CD4-positive, alpha-beta T cell (primary cell): Measurements from ENCODE around the gene CD40LG. TPM values are rescaled to one million over a fixed set of nuclear protein-coding genes. Genes with fewer than 3 reads are reported as not detected.
A peak's percentile ranks its signal among the peaks of the same experiment; 100 is the strongest.

Experiments
- ATAC-seq: fragments of 200-7000 bp; cut with Tn5 transposase; one replicate; pipeline ENCODE4 v1.10.0; 2022; ENCODE audit warnings: mild to moderate bottlenecking; ENCODE audit not compliant: poor library complexity
- CTCF ChIA-PET: fragments of 350-600 bp; sonication (Branson Sonifier 250); formaldehyde crosslinking; loops from one replicate; lab custom pipeline; 2021; ENCODE audit warnings: antibody characterized with exemption, inconsistent platforms; lab: Charles Lee
- POLR2A ChIA-PET: fragments of 350-600 bp; sonication (Branson Sonifier 250); formaldehyde crosslinking; loops from one replicate; lab custom pipeline; 2021; ENCODE audit warnings: antibody characterized with exemption, inconsistent platforms; lab: Charles Lee
- DNase-seq, 14 experiments: peaks; one replicate each; pipeline ENCODE4 v3.0.0-alpha.2; 2013 to 2020; ENCODE audit warnings: mixed read lengths in 2 of 14
- H3K27ac ChIP-seq, 2 donors: one replicate each; pipeline versions ENCODE4 v1.5.1 to v1.7.0; 2013; ENCODE audit warnings: low read length in 2 of 2, low read depth in 1 of 2, mild to moderate bottlenecking in 1 of 2
- H3K27me3 ChIP-seq, 2 experiments: 1 replicate in 1 of 2; 2 replicates in 1 of 2; pipeline versions ENCODE4 v1.6.1 to v1.7.0; 2013; ENCODE audit warnings: low read length in 2 of 2, control low read depth in 1 of 2, mild to moderate bottlenecking in 1 of 2, moderate library complexity in 1 of 2; ENCODE audit not compliant: insufficient read depth in 2 of 2, control insufficient read depth in 1 of 2
- H3K36me3 ChIP-seq: one replicate; pipeline ENCODE4 v1.6.1; 2013; ENCODE audit warnings: low read length, control low read depth; ENCODE audit not compliant: insufficient read depth
- H3K4me1 ChIP-seq: one replicate; pipeline ENCODE4 v1.6.1; 2013; ENCODE audit warnings: low read length, control low read depth; ENCODE audit not compliant: insufficient read depth
- H3K4me3 ChIP-seq: one replicate; pipeline ENCODE4 v1.5.1; 2013; ENCODE audit warnings: mild to moderate bottlenecking, low read length, moderate library complexity
- H3K9me3 ChIP-seq, 2 experiments: 1 replicate in 1 of 2; 2 replicates in 1 of 2; pipeline versions ENCODE4 v1.6.1 to v1.7.0; 2013; ENCODE audit warnings: low read length in 2 of 2, mild to moderate bottlenecking in 2 of 2, control low read depth in 1 of 2, moderate library complexity in 1 of 2; ENCODE audit not compliant: control insufficient read depth in 1 of 2, insufficient read depth in 1 of 2
- H3K27ac Mint-ChIP-seq: one replicate; pipeline ENCODE4 v1.8.0; 2020; ENCODE audit warnings: mixed read lengths
- H3K27me3 Mint-ChIP-seq: one replicate; pipeline ENCODE4 v1.8.0; 2021; ENCODE audit warnings: mixed read lengths
- H3K36me3 Mint-ChIP-seq: one replicate; pipeline ENCODE4 v1.8.0; 2021; ENCODE audit warnings: low read depth, mixed read lengths
- H3K4me1 Mint-ChIP-seq: one replicate; pipeline ENCODE4 v1.8.0; 2021; ENCODE audit warnings: low read depth, mixed read lengths
- H3K4me3 Mint-ChIP-seq: one replicate; pipeline ENCODE4 v1.8.0; 2020; ENCODE audit warnings: mild to moderate bottlenecking, mixed read lengths
- H3K9me3 Mint-ChIP-seq: one replicate; pipeline ENCODE4 v1.8.0; 2020; ENCODE audit warnings: mixed read lengths
- intact Hi-C, 2 experiments: fragments of 100-400 bp; cut with DNase I in 1 of 2; cut with micrococcal nuclease in 1 of 2; formaldehyde crosslinking; loops; one replicate each; pipeline versions ENCODE4 v1.15.1 to v1.9.0; 2023 to 2025; cut with DNase I, micrococcal nuclease
- polyA plus RNA-seq, 2 donors: library from polyadenylated mRNA; unstranded; fragments of 120-200 nt; gene quantifications; one replicate each; pipeline ENCODE4 v1.2.1, GENCODE V29; 2013
- total RNA-seq, 174 experiments: library from RNA in 2 of 174; stranded (reverse) in 2 of 174; gene quantifications; one replicate each; pipeline ENCODE4 v1.2.3 and lab custom pipeline; 2021 to 2026
- TF ChIP-seq, protein P1 (sequence below): fragments of 200-600 bp; IDR thresholded peaks from one replicate; pipeline ENCODE4 v1.8.0; 2022; ENCODE audit warnings: antibody characterized with exemption, mild to moderate bottlenecking

Gene CD40LG
- total RNA-seq, result 10 to 100 TPM; 44.7 to 47.6 TPM
- 118 TPM for polyA plus RNA-seq (2013, experiment 1 of 2)
- polyA plus RNA-seq (2013, experiment 2 of 2), result 126 TPM
- total RNA-seq (lab: John Stamatoyannopoulos, UW), result 29.2 to 1,683 (median 108) reads per million in 172 experiments

GRCh38 chrX:136647677-136648360 lies at the start of gene CD40LG:
CD40LG (plus strand) TSS chrX:136648158; CDS start chrX:136648249, 91 bp downstream.
- no peaks in the 10 kb centered on the region for H3K9me3 Mint-ChIP-seq
- peaks cover 28% of the 10 kb centered on the region for H3K36me3 ChIP-seq
- CTCF ChIA-PET, result no interaction called here
- H3K27ac ChIP-seq, result peak within 1 kb of the TSS; percentile 39 to 45
- intact Hi-C loops, result loop anchor here in 1 of 2 experiments (2.0 kb wide), 2 partner anchors 15 to 39 kb away; no protein-coding TSS in a partner anchor
- DNase-seq (peak in 5 of 14 experiments; percentile 20 to 75 (median 57)), ATAC-seq (peak; percentile 39)
- peaks cover 22% of the 10 kb centered on the region for H3K4me1 ChIP-seq
- TF ChIP-seq, protein P1, sequence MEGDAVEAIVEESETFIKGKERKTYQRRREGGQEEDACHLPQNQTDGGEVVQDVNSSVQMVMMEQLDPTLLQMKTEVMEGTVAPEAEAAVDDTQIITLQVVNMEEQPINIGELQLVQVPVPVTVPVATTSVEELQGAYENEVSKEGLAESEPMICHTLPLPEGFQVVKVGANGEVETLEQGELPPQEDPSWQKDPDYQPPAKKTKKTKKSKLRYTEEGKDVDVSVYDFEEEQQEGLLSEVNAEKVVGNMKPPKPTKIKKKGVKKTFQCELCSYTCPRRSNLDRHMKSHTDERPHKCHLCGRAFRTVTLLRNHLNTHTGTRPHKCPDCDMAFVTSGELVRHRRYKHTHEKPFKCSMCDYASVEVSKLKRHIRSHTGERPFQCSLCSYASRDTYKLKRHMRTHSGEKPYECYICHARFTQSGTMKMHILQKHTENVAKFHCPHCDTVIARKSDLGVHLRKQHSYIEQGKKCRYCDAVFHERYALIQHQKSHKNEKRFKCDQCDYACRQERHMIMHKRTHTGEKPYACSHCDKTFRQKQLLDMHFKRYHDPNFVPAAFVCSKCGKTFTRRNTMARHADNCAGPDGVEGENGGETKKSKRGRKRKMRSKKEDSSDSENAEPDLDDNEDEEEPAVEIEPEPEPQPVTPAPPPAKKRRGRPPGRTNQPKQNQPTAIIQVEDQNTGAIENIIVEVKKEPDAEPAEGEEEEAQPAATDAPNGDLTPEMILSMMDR, result no peak
- no peaks in the 10 kb centered on the region for H3K27me3 ChIP-seq
- H3K27ac Mint-ChIP-seq, result peak within 1 kb of the TSS; percentile 92
- peak within 1 kb of the TSS; percentile 99 for H3K4me3 Mint-ChIP-seq
- H3K4me3 ChIP-seq, result peak within 1 kb of the TSS; percentile 80
- peaks cover 53% of the 10 kb centered on the region for H3K36me3 Mint-ChIP-seq
- H3K27me3 Mint-ChIP-seq, result no peaks in the 10 kb centered on the region
- H3K9me3 ChIP-seq, result no peaks in the 10 kb centered on the region
- POLR2A ChIA-PET, result interaction anchor here (1.7 to 8.0 kb wide), 8 partner anchors 9 to 27 kb away, joined by 7 to 85 read pairs (median 13); no protein-coding TSS in a partner anchor
- H3K4me1 Mint-ChIP-seq, result peaks cover 54% of the 10 kb centered on the region

DNA sequence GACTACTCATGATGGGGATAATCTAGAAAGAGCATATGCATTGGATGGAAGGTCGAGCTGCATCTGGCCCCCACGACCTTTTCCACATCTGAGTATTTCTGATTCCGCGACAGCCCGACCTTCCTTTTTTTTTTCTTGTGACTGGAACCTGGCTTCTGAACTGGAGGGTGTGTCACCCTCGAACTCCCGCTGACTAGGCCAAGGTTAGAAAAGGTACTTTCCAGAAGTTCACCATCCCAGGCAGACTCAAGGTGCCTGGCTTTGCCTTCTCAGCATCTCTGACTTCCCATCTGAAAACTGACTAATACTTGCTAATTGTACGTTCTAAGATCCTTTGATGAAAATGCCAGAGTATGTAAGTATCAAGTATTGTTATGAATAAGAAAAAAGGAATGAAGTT lies 49.3 kb upstream of the CD40LG start:
- ATAC-seq (peak; percentile 62), DNase-seq (peak in 4 of 14 experiments; percentile 16 to 74 (median 58))
- Mint-ChIP-seq H3K36me3 (no peaks in the 10 kb centered on the region), H3K27ac (peak overlapping the region; percentile 84), H3K4me3 (peak overlapping the region; percentile 36), H3K27me3 (no peaks in the 10 kb centered on the region), H3K9me3 (no peaks in the 10 kb centered on the region), H3K4me1 (peaks cover 45% of the 10 kb centered on the region)
- H3K4me1 ChIP-seq, result peaks cover 24% of the 10 kb centered on the region
- H3K9me3 ChIP-seq, result no peaks in the 10 kb centered on the region
- H3K36me3 ChIP-seq, result no peaks in the 10 kb centered on the region
- CTCF ChIA-PET, result interaction anchor here (1.0 to 1.5 kb wide), 3 partner anchors 13 to 25 kb away, joined by 3 read pairs; no protein-coding TSS in a partner anchor
- TF ChIP-seq, protein P1, result no peak
- POLR2A ChIA-PET, result interaction anchor here (1.2 to 1.3 kb wide), 3 partner anchors 10 to 100 kb away, joined by 3 to 4 read pairs (median 3); no protein-coding TSS in a partner anchor
- intact Hi-C loops, result no loop called here
- peak overlapping the region in 1 of 2 donors; percentile 44 for H3K27ac ChIP-seq
- no peak overlapping the region for H3K4me3 ChIP-seq
- no peaks in the 10 kb centered on the region for H3K27me3 ChIP-seq

DNA sequence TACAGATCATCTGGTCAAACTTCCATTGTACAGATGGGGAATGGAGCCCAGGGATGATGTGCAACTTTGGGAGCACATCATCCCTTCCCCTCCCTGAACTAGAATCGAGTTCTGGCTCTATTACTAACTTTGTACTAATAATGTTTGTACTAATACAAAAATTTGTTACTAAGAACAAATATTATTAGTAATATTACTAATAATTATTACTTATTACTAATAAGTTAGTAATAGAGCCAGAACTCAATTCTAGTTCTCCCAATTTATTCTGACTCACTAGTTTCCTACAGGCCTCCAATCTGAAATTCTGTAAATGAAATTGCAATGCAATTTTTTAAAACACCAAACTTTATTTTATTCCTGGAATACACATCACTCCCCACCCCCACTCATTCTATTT lies 47.9 kb upstream of the CD40LG start:
- ChIA-PET CTCF (no interaction called here), POLR2A (no interaction called here)
- Mint-ChIP-seq H3K27me3 (no peaks in the 10 kb centered on the region), H3K36me3 (no peaks in the 10 kb centered on the region), H3K27ac (no peak overlapping the region), H3K9me3 (no peaks in the 10 kb centered on the region), H3K4me1 (peaks cover 46% of the 10 kb centered on the region), H3K4me3 (no peak overlapping the region)
- Histone ChIP-seq H3K27me3 (no peaks in the 10 kb centered on the region), H3K4me1 (peaks cover 24% of the 10 kb centered on the region), H3K4me3 (no peak overlapping the region), H3K27ac (no peak overlapping the region), H3K9me3 (no peaks in the 10 kb centered on the region), H3K36me3 (no peaks in the 10 kb centered on the region)
- DNase-seq (no peak), ATAC-seq (no peak)
- intact Hi-C loops, result no loop called here
- TF ChIP-seq, protein P1, result no peak
